ENCODE measurements around the gene FNDC3B. TPM values are rescaled to one million over a fixed set of nuclear protein-coding genes. Genes with fewer than 3 reads are reported as not detected.

The FNDC3B gene
- total RNA-seq, 1 donor from 2014 or later, result 290 TPM

GRCh38 chr3:172275586-172275985 is 236.2 kb downstream of the FNDC3B start:
- no peak for TF ChIP-seq CTCF (IDR thresholded peaks at IDR 0.05)
- Mint-ChIP-seq H3K4me1 (ENCODE audit: low read depth) (peaks cover 83% of the 10 kb centered on the region), H3K27ac (ENCODE audit: unreplicated experiment) (peak overlapping the region; percentile 36)

GRCh38 chr3:172276103-172276502 is 236.7 kb downstream of the FNDC3B start:
- H3K27me3 Mint-ChIP-seq (ENCODE audit: low read depth), result no peaks in the 10 kb centered on the region
- no peaks in the 10 kb centered on the region for H3K9me3 Mint-ChIP-seq (ENCODE audit: low read depth)
- H3K4me1 Mint-ChIP-seq (ENCODE audit: low read depth), result peaks cover 82% of the 10 kb centered on the region
- peak overlapping the region; percentile 74 for H3K27ac Mint-ChIP-seq (ENCODE audit: unreplicated experiment)
- no peak overlapping the region for H3K4me3 Mint-ChIP-seq (ENCODE audit: unreplicated experiment)
- peaks cover 15% of the 10 kb centered on the region for H3K36me3 Mint-ChIP-seq (ENCODE audit: low read depth)
- DNase-seq (ENCODE audit: low spot score), result no peak
- TF ChIP-seq CTCF (IDR thresholded peaks at IDR 0.05), result peak; percentile 46

More at GRCh38 chr3:172275586-172275985, 236.2 kb downstream of the FNDC3B start:
- Mint-ChIP-seq H3K36me3 (ENCODE audit: low read depth) (peaks cover 15% of the 10 kb centered on the region), H3K27me3 (ENCODE audit: low read depth) (no peaks in the 10 kb centered on the region), H3K9me3 (ENCODE audit: low read depth) (no peaks in the 10 kb centered on the region), H3K4me3 (ENCODE audit: unreplicated experiment) (no peak overlapping the region)
- no peak for DNase-seq (ENCODE audit: low spot score)

GRCh38 chr3:172277151-172277652 is 237.8 kb downstream of the FNDC3B start:
- H3K27me3 Mint-ChIP-seq (ENCODE audit: low read depth), result no peaks in the 10 kb centered on the region
- H3K4me1 Mint-ChIP-seq (ENCODE audit: low read depth), result peaks cover 82% of the 10 kb centered on the region
- no peak for DNase-seq (ENCODE audit: low spot score)
- peaks cover 13% of the 10 kb centered on the region for H3K36me3 Mint-ChIP-seq (ENCODE audit: low read depth)
- no peaks in the 10 kb centered on the region for H3K9me3 Mint-ChIP-seq (ENCODE audit: low read depth)
- H3K4me3 Mint-ChIP-seq (ENCODE audit: unreplicated experiment), result no peak overlapping the region
- TF ChIP-seq CTCF (IDR thresholded peaks at IDR 0.05), result no peak
- H3K27ac Mint-ChIP-seq (ENCODE audit: unreplicated experiment), result peak overlapping the region; percentile 53

- Mint-ChIP-seq H3K27me3 (ENCODE audit: low read depth) (no peaks in the 10 kb centered on the region), H3K9me3 (ENCODE audit: low read depth) (no peaks in the 10 kb centered on the region), H3K4me1 (ENCODE audit: low read depth) (peaks cover 87% of the 10 kb centered on the region), H3K36me3 (ENCODE audit: low read depth) (peaks cover 23% of the 10 kb centered on the region), H3K4me3 (ENCODE audit: unreplicated experiment) (no peak overlapping the region), H3K27ac (ENCODE audit: unreplicated experiment) (peak overlapping the region; percentile 93)
- TF ChIP-seq CTCF (IDR thresholded peaks at IDR 0.05), result no peak
- DNase-seq (ENCODE audit: low spot score), result no peak
These were observed 239.8 kb downstream of the FNDC3B start for GRCh38 chr3:172279191-172279640.

- H3K9me3 Mint-ChIP-seq (ENCODE audit: low read depth), result no peaks in the 10 kb centered on the region
- TF ChIP-seq CTCF (IDR thresholded peaks at IDR 0.05), result no peak
- DNase-seq (ENCODE audit: low spot score), result no peak
- H3K4me1 Mint-ChIP-seq (ENCODE audit: low read depth), result peaks cover 89% of the 10 kb centered on the region
- no peaks in the 10 kb centered on the region for H3K27me3 Mint-ChIP-seq (ENCODE audit: low read depth)
- H3K27ac Mint-ChIP-seq (ENCODE audit: unreplicated experiment), result peak overlapping the region; percentile 93
- peak overlapping the region; percentile 2 for H3K4me3 Mint-ChIP-seq (ENCODE audit: unreplicated experiment)
- H3K36me3 Mint-ChIP-seq (ENCODE audit: low read depth), result peaks cover 20% of the 10 kb centered on the region
These were observed 240.6 kb downstream of the FNDC3B start for GRCh38 chr3:172279974-172280373.

Measured in chondrocyte (in vitro differentiated cells).